A549 (cell line): Measurements from ENCODE around the gene PREPL. TPM values are rescaled to one million over a fixed set of nuclear protein-coding genes. Genes with fewer than 3 reads are reported as not detected.
A peak's percentile ranks its signal among the peaks of the same experiment; 100 is the strongest.

ENCODE experiments used
- ATAC-seq, 2 experiments: fragments of 200-7000 bp in 1 of 2; fragments of >200 bp in 1 of 2; cut with Nextera tagmentation in 1 of 2; cut with Tn5 transposase in 1 of 2; 3 replicates each; pipeline versions ENCODE4 v1.8.0 to v1.9.1; 2018 to 2020; ENCODE audit warnings: mild to moderate bottlenecking in 1 of 2, moderate library complexity in 1 of 2
- CTCF ChIA-PET: fragments of 300-600 bp; sonication (Branson Sonifier 250); formaldehyde crosslinking; extraction: SDS; loops from one replicate; lab custom pipeline; 2021; ENCODE audit warnings: antibody characterized with exemption, inconsistent platforms; lab: Yijun Ruan, JAX
- POLR2A ChIA-PET: fragments of 350-600 bp; formaldehyde crosslinking; extraction: SDS; loops from one replicate; lab custom pipeline; 2021; ENCODE audit warnings: antibody characterized with exemption, inconsistent platforms; lab: Yijun Ruan, JAX
- DNase-seq, 2 experiments: peaks; one replicate each; pipeline versions ENCODE4 v3.0.0 to v3.0.0-alpha.2; 2011 to 2016; ENCODE audit warnings: low read depth in 1 of 2, low spot score in 1 of 2
- FAIRE-seq: peaks from 2 replicates; lab custom pipeline; 2011; peaks lifted over from hg19 to GRCh38; lab: Jason Lieb, UNC
- H3K27ac ChIP-seq, 2 experiments: fragments of >200 bp; sonication (Bioruptor Twin); formaldehyde crosslinking; 3 replicates each; pipeline ENCODE4 v1.5.1; 2016 to 2017
- H3K4me1 ChIP-seq: fragments of >200 bp; sonication (Bioruptor Twin); formaldehyde crosslinking; 3 replicates; pipeline ENCODE4 v1.6.1; 2016
- H3K4me2 ChIP-seq: fragments of >200 bp; sonication (Bioruptor Twin); formaldehyde crosslinking; 3 replicates; pipeline ENCODE4 v1.6.1; 2016
- H3K4me3 ChIP-seq: fragments of >200 bp; sonication (Bioruptor Twin); formaldehyde crosslinking; 3 replicates; pipeline ENCODE4 v1.5.1; 2016
- H3K9me3 ChIP-seq: fragments of >200 bp; sonication (Bioruptor Twin); formaldehyde crosslinking; 3 replicates; pipeline ENCODE4 v1.6.1; 2016
- CBX8 ChIP-seq: fragments of 200-600 bp; sonication (generic); IDR thresholded peaks from 2 replicates; pipeline ENCODE4 v1.6.1; 2016
- CEBPB ChIP-seq, 2 experiments: fragments of >200 bp in 1 of 2; sonication (Bioruptor Twin) in 1 of 2; formaldehyde crosslinking in 1 of 2; IDR thresholded peaks; 2 replicates each; pipeline ENCODE4 v1.6.1; 2012 to 2016
- E2F6 ChIP-seq: IDR thresholded peaks from 2 replicates; pipeline ENCODE4 v1.6.1; 2012; ENCODE audit warnings: low read depth, borderline replicate concordance
- EHF ChIP-seq: fragments of 250-450 bp; sonication (Bioruptor Pico); IDR thresholded peaks from 2 replicates; pipeline ENCODE4 v1.5.0; 2020; ENCODE audit warnings: mild to moderate bottlenecking
- GATA3 ChIP-seq: IDR thresholded peaks from 2 replicates; pipeline ENCODE4 v1.6.1; 2012; ENCODE audit warnings: borderline replicate concordance
- HES2 ChIP-seq: fragments of >200 bp; sonication (Bioruptor Twin); formaldehyde crosslinking; IDR thresholded peaks from 2 replicates; pipeline ENCODE4 v1.6.1; 2016
- HOXA7 ChIP-seq: fragments of 250-450 bp; sonication (Bioruptor Pico); IDR thresholded peaks from 2 replicates; pipeline ENCODE4 v1.5.0; 2020; ENCODE audit warnings: mild to moderate bottlenecking, moderate library complexity
- HOXB13 ChIP-seq: fragments of 250-450 bp; sonication (Bioruptor Pico); IDR thresholded peaks from 2 replicates; pipeline ENCODE4 v1.5.0; 2020; ENCODE audit warnings: low read depth, mild to moderate bottlenecking, moderate library complexity
- HOXB5 ChIP-seq: fragments of 250-450 bp; sonication (Bioruptor Pico); IDR thresholded peaks from 2 replicates; pipeline ENCODE4 v1.5.0; 2020; ENCODE audit warnings: mild to moderate bottlenecking, moderate library complexity
- MAX ChIP-seq: IDR thresholded peaks from 2 replicates; pipeline ENCODE4 v1.6.1; 2012
- MAZ ChIP-seq: fragments of 150-350 bp; IDR thresholded peaks from 2 replicates; pipeline ENCODE4 v1.6.1; 2014; ENCODE audit warnings: antibody characterized with exemption, low read depth, low read length, borderline replicate concordance
- POLR2AphosphoS2 ChIP-seq: conservative IDR thresholded peaks from 2 replicates; pipeline ENCODE4 v1.6.1; 2012; ENCODE audit warnings: low read length, improper control_type of control experiment, inconsistent platforms
- RAD21 ChIP-seq, 2 experiments: fragments of >200 bp in 1 of 2; sonication (Bioruptor Twin) in 1 of 2; formaldehyde crosslinking in 1 of 2; IDR thresholded peaks in 1 of 2; conservative IDR thresholded peaks in 1 of 2; 2 replicates in 1 of 2; 3 replicates in 1 of 2; pipeline ENCODE4 v1.6.1; 2012 to 2018; ENCODE audit warnings: inconsistent platforms in 1 of 2
- RCOR1 ChIP-seq: fragments of 150-350 bp; IDR thresholded peaks from 2 replicates; pipeline ENCODE4 v1.6.1; 2014; ENCODE audit warnings: antibody characterized with exemption, low read length, low read depth
- REST ChIP-seq: fragments of 200-600 bp; sonication (generic); IDR thresholded peaks from 2 replicates; pipeline ENCODE4 v1.6.1; 2016; ENCODE audit warnings: antibody characterized with exemption, mild to moderate bottlenecking, moderate library complexity
- RNF2 ChIP-seq: fragments of 200-600 bp; sonication (generic); IDR thresholded peaks from 2 replicates; pipeline ENCODE4 v1.6.1; 2016; ENCODE audit warnings: low read depth, mild to moderate bottlenecking, antibody characterized with exemption, moderate library complexity, borderline replicate concordance
- SREBF2 ChIP-seq: fragments of 450-650 bp; IDR thresholded peaks from 2 replicates; pipeline ENCODE4 v1.6.1; 2014; ENCODE audit warnings: mild to moderate bottlenecking, moderate library complexity
- TP53 ChIP-seq: fragments of 250-450 bp; sonication (Bioruptor Pico); IDR thresholded peaks from 2 replicates; pipeline ENCODE4 v1.5.0; 2021; ENCODE audit warnings: mild to moderate bottlenecking, moderate library complexity
- USF2 ChIP-seq: fragments of 450-650 bp; IDR thresholded peaks from 2 replicates; pipeline ENCODE4 v1.6.1; 2014; ENCODE audit warnings: antibody characterized with exemption
- ZNF302 ChIP-seq: fragments of 250-450 bp; sonication (Bioruptor Pico); IDR thresholded peaks from 2 replicates; pipeline ENCODE4 v1.9.0; 2021; ENCODE audit warnings: inconsistent platforms, mild to moderate bottlenecking, moderate library complexity
- WGBS: methylation state at CpG from one replicate; pipeline ENCODE4 v1.1.6; 2017; ENCODE audit errors: missing lambda C conversion rate; 5-methylcytosine and 5-hydroxymethylcytosine counted together
- polyA plus RNA-seq, 4 experiments: library from polyadenylated mRNA; depleted of rRNA in 3 of 4; stranded (reverse); fragments of >200 nt; fragmentation: RNase III in 1 of 4; extraction: RNeasy Plus Mini Kit Qiagen cat#74134 plus additional on column Dnase treatment in 1 of 4; gene quantifications; 2 replicates in 3 of 4; 3 replicates in 1 of 4; pipeline ENCODE4 v1.2.3, GENCODE V29; 2011 to 2017
- TF ChIP-seq, protein P1 (sequence below): fragments of 250-450 bp; sonication (Bioruptor Pico); IDR thresholded peaks from 2 replicates; pipeline ENCODE4 v1.5.0; 2021; ENCODE audit warnings: mild to moderate bottlenecking, moderate library complexity, borderline replicate concordance

Gene PREPL
- polyA plus RNA-seq, 2 of the 4 experiments (the other 2 are of a cell fraction): 28.7 to 92.7 TPM

- ChIA-PET CTCF (interaction anchor here (1.1 to 1.5 kb wide), 3 partner anchors 153 to 283 kb away, joined by 3 to 4 read pairs (median 3); no protein-coding TSS in a partner anchor), POLR2A (interaction anchor here (0.5 kb wide), 1 partner anchor 158 kb away, joined by 3 read pairs; the partner anchor contains the start of gene PPM1B)
- no peak for ATAC-seq
- TF ChIP-seq, protein P1, sequence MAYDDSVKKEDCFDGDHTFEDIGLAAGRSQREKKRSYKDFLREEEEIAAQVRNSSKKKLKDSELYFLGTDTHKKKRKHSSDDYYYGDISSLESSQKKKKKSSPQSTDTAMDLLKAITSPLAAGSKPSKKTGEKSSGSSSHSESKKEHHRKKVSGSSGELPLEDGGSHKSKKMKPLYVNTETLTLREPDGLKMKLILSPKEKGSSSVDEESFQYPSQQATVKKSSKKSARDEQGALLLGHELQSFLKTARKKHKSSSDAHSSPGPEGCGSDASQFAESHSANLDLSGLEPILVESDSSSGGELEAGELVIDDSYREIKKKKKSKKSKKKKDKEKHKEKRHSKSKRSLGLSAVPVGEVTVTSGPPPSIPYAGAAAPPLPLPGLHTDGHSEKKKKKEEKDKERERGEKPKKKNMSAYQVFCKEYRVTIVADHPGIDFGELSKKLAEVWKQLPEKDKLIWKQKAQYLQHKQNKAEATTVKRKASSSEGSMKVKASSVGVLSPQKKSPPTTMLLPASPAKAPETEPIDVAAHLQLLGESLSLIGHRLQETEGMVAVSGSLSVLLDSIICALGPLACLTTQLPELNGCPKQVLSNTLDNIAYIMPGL (CRISPR knock-in tag): no peak
- TF ChIP-seq CEBPB (IDR thresholded peaks at IDR 0.05): no peak
- no peak for TF ChIP-seq TP53 (CRISPR knock-in tag)
- no peak for TF ChIP-seq REST
- TF ChIP-seq HOXA7 (CRISPR knock-in tag): no peak
- TF ChIP-seq HES2: no peak
- Histone ChIP-seq H3K9me3 (no peaks in the 10 kb centered on the region), H3K27ac (no peak overlapping the region), H3K4me3 (no peak overlapping the region), H3K4me2 (no peak overlapping the region), H3K4me1 (peaks cover 17% of the 10 kb centered on the region)
- WGBS: 88% methylated on average over 13 of the region's 13 CpGs
- FAIRE-seq: no peak
- no peak for DNase-seq
Observed at GRCh38 chr2:44326548-44327264, 34.6 kb downstream of the PREPL start.

DNA sequence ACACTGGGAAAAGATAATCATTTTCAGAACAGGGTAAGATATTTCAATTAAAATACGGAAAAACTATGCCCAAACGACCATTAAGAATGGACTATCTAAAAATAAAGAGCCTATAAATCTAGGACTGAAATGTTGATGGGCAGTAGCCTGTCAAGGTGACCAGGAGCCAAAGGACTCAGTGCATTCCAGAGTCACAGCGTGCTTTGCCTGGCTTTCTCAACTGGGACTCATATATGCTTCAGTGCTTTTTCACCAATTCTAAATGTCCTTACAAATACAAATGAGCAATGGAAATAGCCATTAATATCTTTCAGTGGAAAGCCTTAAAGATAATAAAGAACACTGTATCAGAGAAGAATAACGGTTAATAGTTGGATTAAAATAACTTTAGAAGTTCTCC lies 35.4 kb downstream of the PREPL start:
- DNase-seq (no peak), FAIRE-seq (peak; percentile 49), ATAC-seq (no peak)
- 81% methylated on average over 4 of the region's 4 CpGs for WGBS
- Histone ChIP-seq H3K9me3 (no peaks in the 10 kb centered on the region), H3K4me3 (no peak overlapping the region), H3K27ac (no peak overlapping the region), H3K4me2 (no peak overlapping the region), H3K4me1 (peaks cover 15% of the 10 kb centered on the region)
- CTCF ChIA-PET: interaction anchor here (0.6 to 1.5 kb wide), 5 partner anchors 31 to 797 kb away, joined by 3 to 4 read pairs (median 3); no protein-coding TSS in a partner anchor
- POLR2A ChIA-PET: interaction anchor here (0.5 kb wide), 1 partner anchor 157 kb away, joined by 3 read pairs; the partner anchor contains the start of gene PPM1B
- TF ChIP-seq RNF2 (no peak), GATA3 (no peak), SREBF2 (no peak), CBX8 (no peak), MAX (no peak)

DNA sequence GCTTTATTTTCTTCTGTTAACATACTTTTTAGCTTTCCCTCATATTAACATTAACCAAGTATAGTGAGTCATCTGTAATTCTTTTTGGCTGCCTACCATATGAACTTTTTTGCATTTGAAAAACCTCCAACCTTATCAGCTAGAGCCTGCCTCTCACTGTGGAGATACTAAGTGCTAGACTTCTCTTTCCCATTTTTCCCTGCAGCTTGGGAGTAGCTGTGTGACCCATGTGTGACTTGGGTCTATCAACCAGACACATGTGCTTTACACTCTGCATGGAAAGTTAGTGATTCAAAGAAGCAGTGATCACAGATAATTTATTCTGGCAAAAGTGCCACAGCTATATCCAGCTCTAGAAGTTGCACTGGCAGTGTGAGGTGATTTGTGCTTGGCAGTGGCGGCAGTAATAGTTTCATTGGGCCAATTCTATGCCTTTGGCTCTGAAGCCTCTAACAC lies 36.3 kb downstream of the PREPL start:
- POLR2A ChIA-PET: no interaction called here
- DNase-seq (no peak), FAIRE-seq (no peak), ATAC-seq (peak in 1 of 2 experiments; percentile 39; a peak in 1 of 6 replicates)
- 91% methylated on average over 1 of the region's 1 CpG for WGBS
- Histone ChIP-seq H3K4me1 (peaks cover 12% of the 10 kb centered on the region), H3K9me3 (no peaks in the 10 kb centered on the region), H3K4me2 (peak overlapping the region; percentile 41), H3K27ac (no peak overlapping the region), H3K4me3 (no peak overlapping the region)
- CTCF ChIA-PET: interaction anchor here (2.0 kb wide), 1 partner anchor 29 kb away, joined by 7 read pairs; no protein-coding TSS in a partner anchor
- no peak for TF ChIP-seq MAZ
- TF ChIP-seq HOXB13 (CRISPR knock-in tag): no peak
- TF ChIP-seq EHF: no peak
- TF ChIP-seq E2F6: no peak
- no peak for TF ChIP-seq HOXB5 (CRISPR knock-in tag)
- TF ChIP-seq ZNF302 (CRISPR knock-in tag): no peak
- TF ChIP-seq CBX8: no peak
- no peak for TF ChIP-seq POLR2AphosphoS2
- TF ChIP-seq USF2: no peak
- TF ChIP-seq, protein P1 (CRISPR knock-in tag): no peak
- no peak for TF ChIP-seq RCOR1
- no peak for TF ChIP-seq SREBF2
- no peak for TF ChIP-seq RAD21 (conservative IDR thresholded peaks at IDR 0.05 in 1 of 2, IDR thresholded peaks at IDR 0.05 in 1 of 2)
